H1 (cell line): ENCODE data around the gene TECPR2. TPM values are rescaled to one million over a fixed set of nuclear protein-coding genes. Genes with fewer than 3 reads are reported as not detected.

Source experiments
- CTCF ChIA-PET: fragments of 300-600 bp; sonication (Branson Sonifier 250); formaldehyde crosslinking; loops from one replicate; lab custom pipeline; 2021; ENCODE audit not compliant: partially characterized antibody; lab: Charles Lee
- POLR2A ChIA-PET: fragments of 300-600 bp; sonication (Branson Sonifier 250); formaldehyde crosslinking; loops from one replicate; lab custom pipeline; 2021; ENCODE audit warnings: inconsistent platforms; ENCODE audit not compliant: partially characterized antibody; lab: Charles Lee
- DNase-seq, 2 experiments: peaks; one replicate each; pipeline versions ENCODE4 v3.0.0 to v3.0.0-alpha.2; 2010 to 2022; ENCODE audit warnings: low spot score in 2 of 2, low read depth in 1 of 2, mixed read lengths in 1 of 2
- FAIRE-seq: peaks from 2 replicates; lab custom pipeline; 2011; peaks lifted over from hg19 to GRCh38; lab: Jason Lieb, UNC
- H2AFZ ChIP-seq: 2 replicates; pipeline ENCODE4 v1.8.1; 2012; ENCODE audit warnings: low read length, inconsistent platforms
- H2AK5ac ChIP-seq: 2 replicates; pipeline ENCODE4 v1.6.1; 2013; ENCODE audit warnings: low read depth, low read length
- H2BK120ac ChIP-seq: replicated peaks from 2 replicates; pipeline ENCODE3; 2013; ENCODE audit warnings: low read depth, low read length, inconsistent platforms
- H2BK12ac ChIP-seq: 2 replicates; pipeline ENCODE4 v1.6.1; 2013; ENCODE audit warnings: low read depth, low read length
- H2BK15ac ChIP-seq: 2 replicates; pipeline ENCODE4 v1.6.1; 2013; ENCODE audit warnings: low read length
- H2BK20ac ChIP-seq: 2 replicates; pipeline ENCODE4 v1.6.1; 2013; ENCODE audit warnings: low read length
- H2BK5ac ChIP-seq: 2 replicates; pipeline ENCODE4 v1.6.1; 2013; ENCODE audit warnings: low read depth, low read length
- H3K14ac ChIP-seq: 2 replicates; pipeline ENCODE4 v1.6.1; 2013; ENCODE audit warnings: inconsistent platforms; ENCODE audit not compliant: insufficient read length
- H3K18ac ChIP-seq: 2 replicates; pipeline ENCODE4 v1.6.1; 2013; ENCODE audit warnings: low read length; ENCODE audit errors: extremely low read depth
- H3K23ac ChIP-seq: 2 replicates; pipeline ENCODE4 v1.6.1; 2013; ENCODE audit warnings: inconsistent platforms; ENCODE audit not compliant: insufficient read length
- H3K23me2 ChIP-seq: 2 replicates; pipeline ENCODE4 v1.6.1; 2013; ENCODE audit warnings: low read depth, low read length
- H3K27ac ChIP-seq: 2 replicates; pipeline ENCODE4 v1.6.1; 2011; ENCODE audit warnings: low read depth, low read length, inconsistent platforms
- H3K27me3 ChIP-seq, 4 experiments: replicated peaks in 1 of 4; 1 replicate in 1 of 4; 2 replicates in 3 of 4; pipeline versions ENCODE4 v1.6.1 to v1.8.1; 2011 to 2013; ENCODE audit warnings: low read length in 3 of 4, mild to moderate bottlenecking in 3 of 4, inconsistent platforms in 2 of 4, mixed read lengths in 2 of 4, moderate library complexity in 1 of 4; ENCODE audit not compliant: control insufficient read depth in 3 of 4, insufficient read depth in 3 of 4; ENCODE audit errors: extremely low read depth in 1 of 4
- H3K36me3 ChIP-seq, 4 experiments: 2 replicates each; pipeline versions ENCODE4 v1.6.1 to v1.8.1; 2011 to 2013; ENCODE audit warnings: mild to moderate bottlenecking in 4 of 4, low read length in 3 of 4, moderate library complexity in 2 of 4, control low read depth in 1 of 4, inconsistent platforms in 1 of 4; ENCODE audit not compliant: insufficient read depth in 4 of 4, control insufficient read depth in 2 of 4
- H3K4ac ChIP-seq: replicated peaks from 2 replicates; pipeline ENCODE3; 2013; ENCODE audit warnings: low read length, low read depth, mixed read lengths, inconsistent platforms; ENCODE audit not compliant: insufficient read length
- H3K4me1 ChIP-seq, 4 experiments: replicated peaks in 1 of 4; 1 replicate in 1 of 4; 2 replicates in 3 of 4; pipeline versions ENCODE4 v1.6.1 to v1.8.1; 2011 to 2013; ENCODE audit warnings: low read length in 3 of 4, inconsistent platforms in 2 of 4, mixed read lengths in 1 of 4; ENCODE audit not compliant: insufficient read depth in 4 of 4, control insufficient read depth in 3 of 4
- H3K4me2 ChIP-seq, 2 experiments: 2 replicates each; pipeline versions ENCODE4 v1.6.1 to v1.8.1; 2011 to 2013; ENCODE audit warnings: low read depth in 2 of 2, low read length in 2 of 2, control low read depth in 1 of 2, inconsistent platforms in 1 of 2, mild to moderate bottlenecking in 1 of 2; ENCODE audit not compliant: insufficient read depth in 1 of 2
- H3K4me3 ChIP-seq, 4 experiments: fragments of 200-600, 300-600 bp in 1 of 4; sonication (generic), shearing (Covaris generic), sonication (Bioruptor Twin) in 1 of 4; 2 replicates each; pipeline versions ENCODE4 v1.5.1 to v1.8.1; 2011 to 2016; ENCODE audit warnings: low read length in 4 of 4, low read depth in 3 of 4, control low read depth in 2 of 4, inconsistent platforms in 2 of 4, mild to moderate bottlenecking in 2 of 4, mixed read lengths in 1 of 4, moderate library complexity in 1 of 4; ENCODE audit not compliant: insufficient read depth in 2 of 4; ENCODE audit errors: extremely low read depth in 1 of 4
- H3K56ac ChIP-seq: replicated peaks from 2 replicates; pipeline ENCODE3; 2013; ENCODE audit warnings: low read depth, mild to moderate bottlenecking, mixed read lengths, low read length, inconsistent platforms; ENCODE audit not compliant: insufficient read length
- H3K79me1 ChIP-seq: 2 replicates; pipeline ENCODE4 v1.6.1; 2013; ENCODE audit warnings: low read depth, low read length, control low read depth
- H3K79me2 ChIP-seq, 2 experiments: 2 replicates each; pipeline versions ENCODE4 v1.6.1 to v1.8.1; 2012 to 2013; ENCODE audit warnings: low read length in 2 of 2, mild to moderate bottlenecking in 2 of 2, inconsistent platforms in 1 of 2; ENCODE audit not compliant: insufficient read depth in 2 of 2, control insufficient read depth in 1 of 2
- H3K9ac ChIP-seq, 4 experiments: replicated peaks in 1 of 4; 1 replicate in 1 of 4; 2 replicates in 3 of 4; pipeline versions ENCODE4 v1.6.1 to v1.8.1; 2011 to 2013; ENCODE audit warnings: low read depth in 3 of 4, low read length in 3 of 4, control low read depth in 2 of 4, mild to moderate bottlenecking in 2 of 4, moderate library complexity in 2 of 4, inconsistent platforms in 1 of 4; ENCODE audit errors: extremely low read depth in 1 of 4
- H3K9me3 ChIP-seq, 2 experiments: 2 replicates each; pipeline versions ENCODE4 v1.6.1 to v1.8.1; 2012 to 2013; ENCODE audit warnings: mild to moderate bottlenecking in 2 of 2, moderate library complexity in 2 of 2, control low read depth in 1 of 2, inconsistent platforms in 1 of 2, low read depth in 1 of 2, low read length in 1 of 2, mixed read lengths in 1 of 2; ENCODE audit not compliant: insufficient read depth in 2 of 2
- H4K20me1 ChIP-seq, 2 experiments: replicated peaks in 1 of 2; 2 replicates each; pipeline versions ENCODE3 to v1.8.1; 2011 to 2013; ENCODE audit warnings: inconsistent platforms in 2 of 2, low read length in 2 of 2, mild to moderate bottlenecking in 1 of 2; ENCODE audit not compliant: insufficient read depth in 2 of 2, control insufficient read depth in 1 of 2
- H4K5ac ChIP-seq: 2 replicates; pipeline ENCODE4 v1.6.1; 2013; ENCODE audit warnings: low read length, low read depth, mixed read lengths, inconsistent platforms; ENCODE audit not compliant: insufficient read length
- H4K8ac ChIP-seq: 2 replicates; pipeline ENCODE4 v1.8.0; 2013; ENCODE audit warnings: mild to moderate bottlenecking, moderate library complexity, low read length, inconsistent platforms; ENCODE audit not compliant: insufficient read depth; ENCODE audit errors: extremely low read depth
- H4K91ac ChIP-seq: replicated peaks from 2 replicates; pipeline ENCODE3; 2013; ENCODE audit warnings: low read length, mixed read lengths, inconsistent platforms; ENCODE audit not compliant: insufficient read length
- CBX8 ChIP-seq: fragments of 300-800, 300-1000 bp; sonication (generic); IDR thresholded peaks from 2 replicates; pipeline ENCODE4 v1.7.1; 2016; ENCODE audit warnings: low read depth, low read length, borderline replicate concordance
- CEBPB ChIP-seq: IDR thresholded peaks from 2 replicates; pipeline ENCODE4 v1.6.1; 2012; ENCODE audit warnings: low read depth, low read length
- KDM4A ChIP-seq: IDR thresholded peaks from one replicate; pipeline ENCODE4 v1.7.1; 2012; ENCODE audit warnings: low read depth, mild to moderate bottlenecking, moderate library complexity, low read length, inconsistent platforms; ENCODE audit not compliant: severe bottlenecking
- RNF2 ChIP-seq: fragments of 200-900, 300-1000 bp; sonication (generic); IDR thresholded peaks from 2 replicates; pipeline ENCODE4 v1.7.1; 2016; ENCODE audit warnings: borderline replicate concordance, low read depth, mild to moderate bottlenecking, antibody characterized with exemption, low read length; ENCODE audit not compliant: poor library complexity, severe bottlenecking; ENCODE audit errors: missing control alignments
- WGBS, 2 experiments: shearing (Covaris generic) in 1 of 2; methylation state at CpG; one replicate each; pipeline versions ENCODE4 v1.1.6 to v1.1.7; 2013 to 2015; ENCODE audit warnings: low lambda C conversion rate in 2 of 2, mixed read lengths in 2 of 2, inconsistent platforms in 1 of 2, low coverage in 1 of 2, missing lambda C conversion rate in 1 of 2; ENCODE audit not compliant: insufficient replicate concordance in 2 of 2, insufficient coverage in 1 of 2, insufficient read length in 1 of 2; ENCODE audit errors: extremely low coverage in 1 of 2, missing lambda C conversion rate in 1 of 2; 5-methylcytosine and 5-hydroxymethylcytosine counted together
- polyA plus RNA-seq, 7 experiments: library from polyadenylated mRNA; depleted of rRNA in 3 of 7; stranded (reverse) in 5 of 7; unstranded in 2 of 7; fragments of >200 nt in 5 of 7; fragments of 200-250 nt in 2 of 7; gene quantifications; 1 replicate in 5 of 7; 2 replicates in 1 of 7; 4 replicates in 1 of 7; pipeline versions ENCODE4 v1.2.1 to v1.2.3, GENCODE V29; 2011 to 2013; ENCODE audit warnings: missing spikeins in 2 of 7, mixed read lengths in 2 of 7
- total RNA-seq: library from RNA; stranded (reverse); fragmentation: NEBNext Ultra II Directional; extraction: Animal tissue kit (Norgen Biotek cat#: 25700); gene quantifications from 2 replicates; pipeline ENCODE4 v1.2.1, GENCODE V29; 2021

TECPR2 gene
- total and polyA plus RNA-seq, 2 of the 8 experiments (the other 6 are each of a cell fraction or from before 2014, with no cell fraction given), result 6.8 to 19.4 TPM

GRCh38 chr14:102442241-102443211, 79.8 kb downstream of the TECPR2 start:
- H3K36me3 ChIP-seq, result peaks cover 3 to 29% (median 11%) of the 10 kb centered on the region in 4 experiments; a peak in 6 of 8 replicates
- ChIA-PET POLR2A (interaction anchor here (0.5 to 1.2 kb wide), 2 partner anchors 24 to 104 kb away, joined by 3 read pairs; no protein-coding TSS in a partner anchor), CTCF (interaction anchor here (0.8 to 2.8 kb wide), 6 partner anchors 12 to 257 kb away, joined by 3 to 11 read pairs (median 5); no protein-coding TSS in a partner anchor)
- H4K8ac ChIP-seq, result no peak overlapping the region
- H3K9ac ChIP-seq, result no peak overlapping the region
- H3K4me3 ChIP-seq, result no peak overlapping the region
- no peaks in the 10 kb centered on the region for H3K79me1 ChIP-seq
- no peak overlapping the region for H4K91ac ChIP-seq
- H3K56ac ChIP-seq, result no peak overlapping the region
- H2BK120ac ChIP-seq, result no peak overlapping the region
- no peak overlapping the region for H3K23ac ChIP-seq
- H2BK12ac ChIP-seq, result no peak overlapping the region
- FAIRE-seq, result no peak
- no peaks in the 10 kb centered on the region for H3K79me2 ChIP-seq
- H3K9me3 ChIP-seq, result no peaks in the 10 kb centered on the region
- H3K23me2 ChIP-seq, result no peaks in the 10 kb centered on the region; the same call in 1 of the 2 replicates
- H4K5ac ChIP-seq, result no peak overlapping the region
- DNase-seq, result no peak
- H3K4me1 ChIP-seq, result peaks cover 0 to 3% (median 1%) of the 10 kb centered on the region in 4 experiments; a peak in 3 of 7 replicates
- H2AK5ac ChIP-seq, result no peak overlapping the region
- H3K27me3 ChIP-seq, result no peaks in the 10 kb centered on the region
- H3K4ac ChIP-seq, result no peak overlapping the region
- no peak overlapping the region for H3K27ac ChIP-seq
- no peak overlapping the region for H2AFZ ChIP-seq
- no peak overlapping the region for H3K18ac ChIP-seq
- no peak overlapping the region for H2BK15ac ChIP-seq
- H3K14ac ChIP-seq, result no peak overlapping the region
- no peak overlapping the region for H2BK5ac ChIP-seq
- no peak overlapping the region for H3K4me2 ChIP-seq
- no peak overlapping the region for H2BK20ac ChIP-seq
- no peaks in the 10 kb centered on the region for H4K20me1 ChIP-seq
- 96% methylated on average over 15 of the region's 15 CpGs; no CpG with 5 or more reads in 1 of the 2 experiments for WGBS, 2 experiments
- no peak for TF ChIP-seq CBX8
- TF ChIP-seq CEBPB, result no peak
- TF ChIP-seq RNF2, result no peak
- no peak for TF ChIP-seq KDM4A
